ENCODE measurements around the gene COL24A1.

The COL24A1 gene

GRCh38 chr1:86149591-86149990, 7.0 kb downstream of the COL24A1 start:
- no peak overlapping the region for H3K4me3 ChIP-seq (ENCODE audit: low read depth, low read length)
- DNase-seq (ENCODE audit: low read depth) = no peak
- TF ChIP-seq CTCF (IDR thresholded peaks at IDR 0.05; ENCODE audit: low read depth, low read length, missing control alignments) = no peak
- in situ Hi-C loops (cut with HindIII; ENCODE audit: low sequenced_read_pairs) = no loop called here

GRCh38 chr1:86147755-86148154, 8.8 kb downstream of the COL24A1 start:
- H3K4me3 ChIP-seq (ENCODE audit: low read depth, low read length) = no peak overlapping the region
- TF ChIP-seq CTCF (IDR thresholded peaks at IDR 0.05; ENCODE audit: low read depth, low read length, missing control alignments) = no peak
- in situ Hi-C loops (cut with HindIII; ENCODE audit: low sequenced_read_pairs) = no loop called here
- no peak for DNase-seq (ENCODE audit: low read depth)

GRCh38 chr1:86146566-86146965, 10.0 kb downstream of the COL24A1 start:
- in situ Hi-C loops (cut with HindIII; ENCODE audit: low sequenced_read_pairs) = no loop called here
- DNase-seq (ENCODE audit: low read depth) = no peak
- TF ChIP-seq CTCF (IDR thresholded peaks at IDR 0.05; ENCODE audit: low read depth, low read length, missing control alignments) = no peak
- H3K4me3 ChIP-seq (ENCODE audit: low read depth, low read length) = no peak overlapping the region

GRCh38 chr1:86140281-86140880, 16.2 kb downstream of the COL24A1 start:
- no peak for TF ChIP-seq CTCF (IDR thresholded peaks at IDR 0.05; ENCODE audit: low read depth, low read length, missing control alignments)
- H3K4me3 ChIP-seq (ENCODE audit: low read depth, low read length) = no peak overlapping the region
- peak; percentile 32 for DNase-seq (ENCODE audit: low read depth)
- in situ Hi-C loops (cut with HindIII; ENCODE audit: low sequenced_read_pairs) = no loop called here

GRCh38 chr1:86138746-86139145, 17.8 kb downstream of the COL24A1 start:
- no peak for TF ChIP-seq CTCF (IDR thresholded peaks at IDR 0.05; ENCODE audit: low read depth, low read length, missing control alignments)
- in situ Hi-C loops (cut with HindIII; ENCODE audit: low sequenced_read_pairs) = no loop called here
- no peak for DNase-seq (ENCODE audit: low read depth)
- no peak overlapping the region for H3K4me3 ChIP-seq (ENCODE audit: low read depth, low read length)

- no peak for TF ChIP-seq CTCF (IDR thresholded peaks at IDR 0.05; ENCODE audit: low read depth, low read length, missing control alignments)
- H3K4me3 ChIP-seq (ENCODE audit: low read depth, low read length) = no peak overlapping the region
- in situ Hi-C loops (cut with HindIII; ENCODE audit: low sequenced_read_pairs) = no loop called here
- DNase-seq (ENCODE audit: low read depth) = peak; percentile 92
These were observed 19.1 kb downstream of the COL24A1 start for GRCh38 chr1:86137436-86137835.
